GM13976 (cell line): ENCODE results near the gene SDHA.
"Not testable (repeated sequence)": the region's sequence is repeated elsewhere in the genome, so short reads cannot be mapped to it uniquely, and the experiment has no call there.

Experiments
- DNase-seq: peaks from one replicate; pipeline ENCODE4 v3.0.0; 2012; ENCODE audit warnings: low spot score
- CTCF ChIP-seq: IDR thresholded peaks from 2 replicates; pipeline ENCODE4 v1.5.1; 2012; ENCODE audit warnings: borderline replicate concordance, mild to moderate bottlenecking; ENCODE audit not compliant: insufficient read depth; ENCODE audit errors: extremely low read depth, missing control alignments, control extremely low read depth
- in situ Hi-C: fragments of 300-500 bp; cut with MboI; formaldehyde crosslinking; loops from one replicate; pipeline ENCODE4 v1.12.0; 2022; ENCODE audit warnings: low sequenced_read_pairs, mixed read lengths, inconsistent platforms; ENCODE audit not compliant: unreplicated experiment

The SDHA gene

GRCh38 chr5:207599-207998 lies 10.5 kb upstream of the SDHA start:
- no peak for TF ChIP-seq CTCF
- DNase-seq: peak; percentile 17
- in situ Hi-C loops: no loop called here

GRCh38 chr5:208449-209114 lies 9.5 kb upstream of the SDHA start:
- in situ Hi-C loops: no loop called here
- no peak for TF ChIP-seq CTCF

GRCh38 chr5:213803-214395 lies 4.2 kb upstream of the SDHA start:
- in situ Hi-C loops: no loop called here
- no peak for TF ChIP-seq CTCF
- DNase-seq: no peak

More at GRCh38 chr5:208449-209114, 9.5 kb upstream of the SDHA start:
- DNase-seq: no peak

GRCh38 chr5:215256-215655 lies 2.9 kb upstream of the SDHA start:
- in situ Hi-C loops, DNase-seq: not testable (repeated sequence)

- DNase-seq, in situ Hi-C loops: not testable (repeated sequence)
These were observed 2.0 kb upstream of the SDHA start for GRCh38 chr5:216076-216475.

- TF ChIP-seq CTCF: no peak
- in situ Hi-C loops: no loop called here
- DNase-seq: peak; percentile 26
These were observed 554 bp downstream of the SDHA start for GRCh38 chr5:218457-219291.

GRCh38 chr5:219460-219863 lies 1.3 kb downstream of the SDHA start:
- peak; percentile 17 for DNase-seq
- in situ Hi-C loops: no loop called here
- TF ChIP-seq CTCF: no peak
